H1 (cell line): ENCODE measurements around the gene C17orf107. TPM values are rescaled to one million over a fixed set of nuclear protein-coding genes. Genes with fewer than 3 reads are reported as not detected.

Experiments used
- CTCF ChIA-PET: fragments of 300-600 bp; sonication (Branson Sonifier 250); formaldehyde crosslinking; loops from one replicate; lab custom pipeline; 2021; ENCODE audit not compliant: partially characterized antibody; lab: Charles Lee
- POLR2A ChIA-PET: fragments of 300-600 bp; sonication (Branson Sonifier 250); formaldehyde crosslinking; loops from one replicate; lab custom pipeline; 2021; ENCODE audit warnings: inconsistent platforms; ENCODE audit not compliant: partially characterized antibody; lab: Charles Lee
- DNase-seq, 2 experiments: peaks; one replicate each; pipeline versions ENCODE4 v3.0.0 to v3.0.0-alpha.2; 2010 to 2022; ENCODE audit warnings: low spot score in 2 of 2, low read depth in 1 of 2, mixed read lengths in 1 of 2
- FAIRE-seq: peaks from 2 replicates; lab custom pipeline; 2011; peaks lifted over from hg19 to GRCh38; lab: Jason Lieb, UNC
- H2AFZ ChIP-seq: 2 replicates; pipeline ENCODE4 v1.8.1; 2012; ENCODE audit warnings: low read length, inconsistent platforms
- H2AK5ac ChIP-seq: 2 replicates; pipeline ENCODE4 v1.6.1; 2013; ENCODE audit warnings: low read depth, low read length
- H2BK120ac ChIP-seq: replicated peaks from 2 replicates; pipeline ENCODE3; 2013; ENCODE audit warnings: low read depth, low read length, inconsistent platforms
- H2BK12ac ChIP-seq: 2 replicates; pipeline ENCODE4 v1.6.1; 2013; ENCODE audit warnings: low read depth, low read length
- H2BK15ac ChIP-seq: 2 replicates; pipeline ENCODE4 v1.6.1; 2013; ENCODE audit warnings: low read length
- H2BK20ac ChIP-seq: 2 replicates; pipeline ENCODE4 v1.6.1; 2013; ENCODE audit warnings: low read length
- H2BK5ac ChIP-seq: 2 replicates; pipeline ENCODE4 v1.6.1; 2013; ENCODE audit warnings: low read depth, low read length
- H3K14ac ChIP-seq: 2 replicates; pipeline ENCODE4 v1.6.1; 2013; ENCODE audit warnings: inconsistent platforms; ENCODE audit not compliant: insufficient read length
- H3K18ac ChIP-seq: 2 replicates; pipeline ENCODE4 v1.6.1; 2013; ENCODE audit warnings: low read length; ENCODE audit errors: extremely low read depth
- H3K23ac ChIP-seq: 2 replicates; pipeline ENCODE4 v1.6.1; 2013; ENCODE audit warnings: inconsistent platforms; ENCODE audit not compliant: insufficient read length
- H3K23me2 ChIP-seq: 2 replicates; pipeline ENCODE4 v1.6.1; 2013; ENCODE audit warnings: low read depth, low read length
- H3K27ac ChIP-seq: 2 replicates; pipeline ENCODE4 v1.6.1; 2011; ENCODE audit warnings: low read depth, low read length, inconsistent platforms
- H3K27me3 ChIP-seq, 4 experiments: replicated peaks in 1 of 4; 1 replicate in 1 of 4; 2 replicates in 3 of 4; pipeline versions ENCODE4 v1.6.1 to v1.8.1; 2011 to 2013; ENCODE audit warnings: low read length in 3 of 4, mild to moderate bottlenecking in 3 of 4, inconsistent platforms in 2 of 4, mixed read lengths in 2 of 4, moderate library complexity in 1 of 4; ENCODE audit not compliant: control insufficient read depth in 3 of 4, insufficient read depth in 3 of 4; ENCODE audit errors: extremely low read depth in 1 of 4
- H3K36me3 ChIP-seq, 4 experiments: 2 replicates each; pipeline versions ENCODE4 v1.6.1 to v1.8.1; 2011 to 2013; ENCODE audit warnings: mild to moderate bottlenecking in 4 of 4, low read length in 3 of 4, moderate library complexity in 2 of 4, control low read depth in 1 of 4, inconsistent platforms in 1 of 4; ENCODE audit not compliant: insufficient read depth in 4 of 4, control insufficient read depth in 2 of 4
- H3K4ac ChIP-seq: replicated peaks from 2 replicates; pipeline ENCODE3; 2013; ENCODE audit warnings: low read length, low read depth, mixed read lengths, inconsistent platforms; ENCODE audit not compliant: insufficient read length
- H3K4me1 ChIP-seq, 4 experiments: replicated peaks in 1 of 4; 1 replicate in 1 of 4; 2 replicates in 3 of 4; pipeline versions ENCODE4 v1.6.1 to v1.8.1; 2011 to 2013; ENCODE audit warnings: low read length in 3 of 4, inconsistent platforms in 2 of 4, mixed read lengths in 1 of 4; ENCODE audit not compliant: insufficient read depth in 4 of 4, control insufficient read depth in 3 of 4
- H3K4me2 ChIP-seq, 2 experiments: 2 replicates each; pipeline versions ENCODE4 v1.6.1 to v1.8.1; 2011 to 2013; ENCODE audit warnings: low read depth in 2 of 2, low read length in 2 of 2, control low read depth in 1 of 2, inconsistent platforms in 1 of 2, mild to moderate bottlenecking in 1 of 2; ENCODE audit not compliant: insufficient read depth in 1 of 2
- H3K4me3 ChIP-seq, 4 experiments: fragments of 200-600, 300-600 bp in 1 of 4; sonication (generic), shearing (Covaris generic), sonication (Bioruptor Twin) in 1 of 4; 2 replicates each; pipeline versions ENCODE4 v1.5.1 to v1.8.1; 2011 to 2016; ENCODE audit warnings: low read length in 4 of 4, low read depth in 3 of 4, control low read depth in 2 of 4, inconsistent platforms in 2 of 4, mild to moderate bottlenecking in 2 of 4, mixed read lengths in 1 of 4, moderate library complexity in 1 of 4; ENCODE audit not compliant: insufficient read depth in 2 of 4; ENCODE audit errors: extremely low read depth in 1 of 4
- H3K56ac ChIP-seq: replicated peaks from 2 replicates; pipeline ENCODE3; 2013; ENCODE audit warnings: low read depth, mild to moderate bottlenecking, mixed read lengths, low read length, inconsistent platforms; ENCODE audit not compliant: insufficient read length
- H3K79me1 ChIP-seq: 2 replicates; pipeline ENCODE4 v1.6.1; 2013; ENCODE audit warnings: low read depth, low read length, control low read depth
- H3K79me2 ChIP-seq, 2 experiments: 2 replicates each; pipeline versions ENCODE4 v1.6.1 to v1.8.1; 2012 to 2013; ENCODE audit warnings: low read length in 2 of 2, mild to moderate bottlenecking in 2 of 2, inconsistent platforms in 1 of 2; ENCODE audit not compliant: insufficient read depth in 2 of 2, control insufficient read depth in 1 of 2
- H3K9ac ChIP-seq, 4 experiments: replicated peaks in 1 of 4; 1 replicate in 1 of 4; 2 replicates in 3 of 4; pipeline versions ENCODE4 v1.6.1 to v1.8.1; 2011 to 2013; ENCODE audit warnings: low read depth in 3 of 4, low read length in 3 of 4, control low read depth in 2 of 4, mild to moderate bottlenecking in 2 of 4, moderate library complexity in 2 of 4, inconsistent platforms in 1 of 4; ENCODE audit errors: extremely low read depth in 1 of 4
- H3K9me3 ChIP-seq, 2 experiments: 2 replicates each; pipeline versions ENCODE4 v1.6.1 to v1.8.1; 2012 to 2013; ENCODE audit warnings: mild to moderate bottlenecking in 2 of 2, moderate library complexity in 2 of 2, control low read depth in 1 of 2, inconsistent platforms in 1 of 2, low read depth in 1 of 2, low read length in 1 of 2, mixed read lengths in 1 of 2; ENCODE audit not compliant: insufficient read depth in 2 of 2
- H4K20me1 ChIP-seq, 2 experiments: replicated peaks in 1 of 2; 2 replicates each; pipeline versions ENCODE3 to v1.8.1; 2011 to 2013; ENCODE audit warnings: inconsistent platforms in 2 of 2, low read length in 2 of 2, mild to moderate bottlenecking in 1 of 2; ENCODE audit not compliant: insufficient read depth in 2 of 2, control insufficient read depth in 1 of 2
- H4K5ac ChIP-seq: 2 replicates; pipeline ENCODE4 v1.6.1; 2013; ENCODE audit warnings: low read length, low read depth, mixed read lengths, inconsistent platforms; ENCODE audit not compliant: insufficient read length
- H4K8ac ChIP-seq: 2 replicates; pipeline ENCODE4 v1.8.0; 2013; ENCODE audit warnings: mild to moderate bottlenecking, moderate library complexity, low read length, inconsistent platforms; ENCODE audit not compliant: insufficient read depth; ENCODE audit errors: extremely low read depth
- H4K91ac ChIP-seq: replicated peaks from 2 replicates; pipeline ENCODE3; 2013; ENCODE audit warnings: low read length, mixed read lengths, inconsistent platforms; ENCODE audit not compliant: insufficient read length
- CEBPB ChIP-seq: IDR thresholded peaks from 2 replicates; pipeline ENCODE4 v1.6.1; 2012; ENCODE audit warnings: low read depth, low read length
- CREB1 ChIP-seq: IDR thresholded peaks from 2 replicates; pipeline ENCODE4 v1.6.1; 2012; ENCODE audit warnings: inconsistent platforms
- MAX ChIP-seq: IDR thresholded peaks from 2 replicates; pipeline ENCODE4 v1.6.1; 2012; ENCODE audit warnings: inconsistent platforms
- WGBS, 2 experiments: shearing (Covaris generic) in 1 of 2; methylation state at CpG; one replicate each; pipeline versions ENCODE4 v1.1.6 to v1.1.7; 2013 to 2015; ENCODE audit warnings: low lambda C conversion rate in 2 of 2, mixed read lengths in 2 of 2, inconsistent platforms in 1 of 2, low coverage in 1 of 2, missing lambda C conversion rate in 1 of 2; ENCODE audit not compliant: insufficient replicate concordance in 2 of 2, insufficient coverage in 1 of 2, insufficient read length in 1 of 2; ENCODE audit errors: extremely low coverage in 1 of 2, missing lambda C conversion rate in 1 of 2; 5-methylcytosine and 5-hydroxymethylcytosine counted together
- long read RNA-seq, 2 experiments: library from RNA in 1 of 2; library from capped mRNA in 1 of 2; stranded (forward); transcript quantifications; one replicate each; pipeline ENCODE4 v2.0.0, GENCODE V29; 2021; ENCODE audit warnings: inconsistent platforms in 1 of 2
- polyA minus RNA-seq, 3 experiments: library from RNA; depleted of rRNA, polyadenylated mRNA; stranded (reverse); fragments of >200 nt; gene quantifications; 1 replicate in 2 of 3; 2 replicates in 1 of 3; pipeline ENCODE4 v1.2.3, GENCODE V29; 2011
- polyA plus RNA-seq, 7 experiments: library from polyadenylated mRNA; depleted of rRNA in 3 of 7; stranded (reverse) in 5 of 7; unstranded in 2 of 7; fragments of >200 nt in 5 of 7; fragments of 200-250 nt in 2 of 7; gene quantifications; 1 replicate in 5 of 7; 2 replicates in 1 of 7; 4 replicates in 1 of 7; pipeline versions ENCODE4 v1.2.1 to v1.2.3, GENCODE V29; 2011 to 2013; ENCODE audit warnings: missing spikeins in 2 of 7, mixed read lengths in 2 of 7
- total RNA-seq: library from RNA; stranded (reverse); fragmentation: NEBNext Ultra II Directional; extraction: Animal tissue kit (Norgen Biotek cat#: 25700); gene quantifications from 2 replicates; pipeline ENCODE4 v1.2.1, GENCODE V29; 2021

The C17orf107 gene
- total RNA-seq (0.38 and 0.39 TPM in 2 replicates), polyA plus RNA-seq (2011; rRNA removed) (0.45 and 0.67 TPM in 2 replicates), polyA minus RNA-seq (2011; rRNA and poly(A)+ RNA removed) (0.24 and 0.38 TPM in 2 replicates)
- 0.45 TPM for polyA plus RNA-seq (2011; cell fraction: cytosol; rRNA removed)
- polyA plus RNA-seq (2011; cell fraction: nucleus; rRNA removed), result 1.1 TPM
- polyA plus RNA-seq (2012, experiment 1 of 2), result 0.48 to 0.87 TPM (median 0.69 TPM) in 4 replicates
- 0.34 TPM for polyA plus RNA-seq (2012, experiment 2 of 2)
- 0.45 TPM for polyA plus RNA-seq (2013, experiment 1 of 2)
- polyA plus RNA-seq (2013, experiment 2 of 2), result 0.35 TPM
- polyA minus RNA-seq (2011; cell fraction: cytosol; rRNA and poly(A)+ RNA removed), result 0.95 TPM
- polyA minus RNA-seq (2011; cell fraction: nucleus; rRNA and poly(A)+ RNA removed), result 1.2 TPM
- long read RNA-seq, experiment 1, result 0 reads
- long read RNA-seq, experiment 2, result 0 reads

GRCh38 chr17:4899341-4900230 is at the start of gene C17orf107:
TSS of gene C17orf107 (plus strand) at chr17:4899536. CDS start at chr17:4899763, 227 bp downstream.
- Histone ChIP-seq H3K79me2 (no peaks in the 10 kb centered on the region), H3K4me2 (peak within 1 kb of the TSS; percentile 51 to 73), H3K4ac (no peak within 1 kb of the TSS), H4K20me1 (peaks cover 0 to 8% of the 10 kb centered on the region in 2 experiments), H3K56ac (no peak within 1 kb of the TSS), H4K8ac (peak within 1 kb of the TSS; percentile 14), H3K27ac (no peak within 1 kb of the TSS), H3K36me3 (peaks cover 0 to 10% (median 5%) of the 10 kb centered on the region in 4 experiments; a peak in 4 of 8 replicates), H2BK5ac (no peak within 1 kb of the TSS), H4K5ac (no peak within 1 kb of the TSS), H3K9ac (no peak within 1 kb of the TSS; a peak in 1 of 7 replicates), H3K14ac (no peak within 1 kb of the TSS), H4K91ac (no peak within 1 kb of the TSS), H3K4me3 (peak within 1 kb of the TSS; percentile 22 to 58 (median 40); a peak in 7 of 8 replicates), H2BK20ac (no peak within 1 kb of the TSS), H3K23ac (no peak within 1 kb of the TSS), H3K79me1 (no peaks in the 10 kb centered on the region), H3K4me1 (peaks cover 0 to 13% (median 4%) of the 10 kb centered on the region in 4 experiments; a peak in 6 of 7 replicates), H2AK5ac (0 out of 2 replicates have a peak within 1 kb of the TSS, but pooled peaks have one; percentile 8), H3K9me3 (no peaks in the 10 kb centered on the region), H3K27me3 (0 out of 7 replicates have a peak, but pooled peaks cover 0 to 2% (median 0%) of the 10 kb centered on the region in 4 experiments), H2BK15ac (peak within 1 kb of the TSS; percentile 61; the same call in 1 of the 2 replicates), H2AFZ (no peak within 1 kb of the TSS; the same call in 1 of the 2 replicates), H3K18ac (no peak within 1 kb of the TSS), H3K23me2 (peaks cover 3% of the 10 kb centered on the region; the same call in 1 of the 2 replicates), H2BK120ac (no peak within 1 kb of the TSS), H2BK12ac (0 out of 2 replicates have a peak within 1 kb of the TSS, but pooled peaks have one; percentile 17)
- POLR2A ChIA-PET, result interaction anchor here (0.7 to 6.4 kb wide), 18 partner anchors 9 to 195 kb away, joined by 3 to 49 read pairs (median 4); partner anchors contain the start of genes MED11, PELP1, PFN1 and PLD2
- DNase-seq (no peak), FAIRE-seq (no peak)
- 0 out of 2 replicates have a peak, but pooled peaks have one; percentile 30 for TF ChIP-seq CEBPB
- TF ChIP-seq CREB1, result peak; percentile 79
- TF ChIP-seq MAX, result no peak
- CTCF ChIA-PET, result interaction anchor here (0.5 to 4.4 kb wide), 12 partner anchors 10 to 405 kb away, joined by 3 to 23 read pairs (median 4); no protein-coding TSS in a partner anchor
- WGBS, 2 experiments, result 87% methylated on average over 37 of the region's 60 CpGs; no CpG with 5 or more reads in 1 of the 2 experiments
